Urothelium cell line (cell line): ENCODE data around the gene BABAM2.
"Not testable (repeated sequence)": the region's sequence is repeated elsewhere in the genome, so short reads cannot be mapped to it uniquely, and the experiment has no call there.

Source experiments
- DNase-seq: peaks from one replicate; pipeline ENCODE4 v3.0.0; 2011; ENCODE audit warnings: low spot score, mixed read lengths
- FAIRE-seq: peaks from 2 replicates; lab custom pipeline; 2011; peaks lifted over from hg19 to GRCh38; lab: Jason Lieb, UNC

The BABAM2 gene

GRCh38 chr2:28319118-28320008, 428.8 kb downstream of the BABAM2 start:
- no peak for FAIRE-seq
- no peak for DNase-seq

- FAIRE-seq (no peak), DNase-seq (no peak)
Observed at GRCh38 chr2:28320009-28320365, 429.5 kb downstream of the BABAM2 start.

- DNase-seq (no peak), FAIRE-seq (no peak)
Observed at GRCh38 chr2:28320371-28320770, 429.8 kb downstream of the BABAM2 start.

DNA sequence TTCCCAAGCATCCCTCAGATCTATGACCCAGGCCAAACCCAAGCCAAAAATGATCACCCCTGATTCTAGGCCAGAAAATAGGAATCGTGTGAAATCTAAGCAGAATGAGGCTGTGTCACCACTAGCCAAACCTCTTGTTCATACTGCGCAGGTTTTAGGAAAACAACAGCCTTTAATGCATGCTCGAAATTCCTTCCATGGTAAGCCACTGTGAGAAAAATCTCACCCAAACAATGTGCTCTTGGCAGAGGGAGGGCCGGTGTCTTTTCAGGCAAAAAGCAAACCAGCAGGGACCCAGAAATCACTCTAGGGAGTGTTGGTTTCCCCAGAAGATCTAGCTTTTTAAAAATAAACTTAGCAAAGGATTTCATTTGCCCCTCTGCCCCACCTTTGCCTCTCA, 430.9 kb downstream of the BABAM2 start:
- FAIRE-seq (no peak), DNase-seq (no peak)

DNA sequence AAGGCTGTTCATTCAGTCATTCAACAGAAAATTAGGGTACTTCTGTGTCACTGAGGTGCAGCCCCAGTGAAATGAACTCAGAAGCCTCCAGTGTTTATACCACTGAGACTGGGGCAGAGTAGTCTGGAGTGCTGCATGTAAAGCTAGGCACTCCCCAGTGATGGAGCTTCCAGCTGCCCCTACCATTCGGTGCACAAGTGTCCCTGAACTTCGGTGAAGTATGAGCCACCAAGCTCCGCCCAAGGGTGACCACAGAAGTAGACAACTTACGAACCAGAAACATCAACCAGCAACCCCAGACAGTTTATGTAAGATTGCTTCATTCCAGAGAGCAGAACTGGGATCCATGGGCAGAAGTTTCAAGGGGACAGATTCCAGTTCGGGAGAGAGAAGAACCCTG, 431.5 kb downstream of the BABAM2 start:
- FAIRE-seq, result no peak
- no peak for DNase-seq

DNA sequence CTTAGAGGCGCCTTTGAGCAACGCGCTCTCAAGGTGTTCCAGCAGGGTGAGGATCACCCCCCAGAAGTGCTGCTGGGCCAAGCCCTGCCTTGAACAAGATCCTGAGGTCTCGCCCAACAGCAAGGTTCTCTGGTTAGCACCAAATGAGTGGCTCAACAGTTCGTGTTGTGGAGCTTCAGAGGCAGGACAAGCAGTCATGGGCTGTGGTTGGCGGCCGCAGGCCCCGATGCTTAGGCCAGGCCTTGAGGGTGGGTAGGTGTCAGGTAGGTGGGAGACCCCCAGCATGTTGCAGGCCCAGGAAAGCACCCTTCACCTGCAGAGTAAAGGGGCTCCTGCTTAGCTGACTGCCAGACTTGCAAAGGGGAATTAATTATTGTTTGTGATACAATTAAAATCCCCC, 431.9 kb downstream of the BABAM2 start:
- DNase-seq (no peak), FAIRE-seq (no peak)

- no peak for DNase-seq
- FAIRE-seq, result no peak
Observed at GRCh38 chr2:28322981-28323396, 432.5 kb downstream of the BABAM2 start.

DNA sequence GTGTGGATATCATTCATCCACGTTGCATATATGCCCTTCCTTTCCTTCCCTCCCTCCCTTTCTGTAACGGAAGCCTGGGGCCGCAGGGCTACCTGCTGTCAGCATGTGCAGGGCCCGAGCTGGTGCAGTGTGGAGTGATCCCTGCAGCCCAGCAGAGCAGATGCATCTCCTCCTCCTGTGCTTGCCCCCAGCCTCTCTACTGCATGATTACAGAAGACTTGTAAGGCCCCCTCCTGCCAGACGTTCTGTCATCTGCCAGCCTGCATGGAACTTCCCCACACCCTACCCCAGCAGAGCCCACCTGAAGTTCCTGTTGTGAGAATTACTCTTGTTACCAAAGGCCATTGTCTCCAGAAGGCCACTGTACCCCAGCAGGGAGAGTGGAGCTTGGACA, 434.6 kb downstream of the BABAM2 start:
- FAIRE-seq, result no peak

GRCh38 chr2:28325567-28326468, 435.3 kb downstream of the BABAM2 start:
- DNase-seq, result peak; percentile 47
- no peak for FAIRE-seq

More for the DNA sequence above, 434.6 kb downstream of the BABAM2 start:
- no peak for DNase-seq

- DNase-seq (no peak), FAIRE-seq (no peak)
Observed at GRCh38 chr2:28326469-28326805, 435.9 kb downstream of the BABAM2 start.

GRCh38 chr2:28326881-28327505, 436.5 kb downstream of the BABAM2 start:
- FAIRE-seq (no peak), DNase-seq (no peak)

GRCh38 chr2:28327581-28327955, 437.0 kb downstream of the BABAM2 start:
- FAIRE-seq (no peak), DNase-seq (no peak)

DNA sequence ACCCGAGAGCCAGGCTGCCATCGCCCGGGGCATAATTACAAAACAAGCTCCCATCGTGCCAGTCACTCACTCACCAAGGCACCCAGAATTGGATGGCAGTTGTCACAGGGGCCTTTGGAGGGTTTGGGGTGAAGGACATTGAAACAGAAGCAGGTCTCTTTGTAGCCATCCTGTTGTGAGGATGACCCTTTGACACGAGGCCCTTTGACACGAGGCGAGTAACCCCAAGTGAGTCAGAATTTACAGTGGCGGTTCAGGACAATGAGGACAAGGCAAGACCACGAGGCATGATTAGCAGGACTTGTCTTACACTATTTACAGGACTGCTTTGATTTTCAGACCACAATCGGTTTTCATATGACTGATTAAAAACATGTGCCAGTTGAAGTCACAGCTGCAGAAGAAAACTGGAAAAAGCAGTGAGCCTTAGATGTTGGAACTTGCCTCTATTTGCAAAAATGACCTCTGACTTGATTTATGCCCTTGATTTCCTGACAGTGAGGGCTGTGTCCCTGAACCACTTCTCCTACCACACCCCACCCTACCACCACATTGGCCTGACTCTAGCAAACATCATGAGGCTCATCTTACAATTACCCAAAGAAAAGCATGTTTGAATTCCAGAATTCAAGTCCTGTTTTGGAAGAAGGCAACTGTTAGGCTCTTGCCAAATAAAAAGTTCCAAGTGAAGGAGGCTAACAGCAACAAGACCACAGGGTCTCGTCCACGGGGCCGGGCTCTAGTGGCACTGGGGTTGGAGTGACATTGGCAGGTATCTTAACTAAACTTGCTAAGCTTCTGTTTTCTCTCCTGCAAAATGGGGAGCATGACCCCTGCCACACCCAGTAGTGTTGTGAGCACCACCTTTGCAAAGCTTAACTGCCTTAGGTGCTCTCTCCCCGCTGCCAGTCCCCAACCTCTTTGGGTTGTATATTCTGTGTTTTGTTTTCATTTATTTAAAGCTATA, 437.7 kb downstream of the BABAM2 start:
- DNase-seq, result no peak
- FAIRE-seq, result no peak

DNA sequence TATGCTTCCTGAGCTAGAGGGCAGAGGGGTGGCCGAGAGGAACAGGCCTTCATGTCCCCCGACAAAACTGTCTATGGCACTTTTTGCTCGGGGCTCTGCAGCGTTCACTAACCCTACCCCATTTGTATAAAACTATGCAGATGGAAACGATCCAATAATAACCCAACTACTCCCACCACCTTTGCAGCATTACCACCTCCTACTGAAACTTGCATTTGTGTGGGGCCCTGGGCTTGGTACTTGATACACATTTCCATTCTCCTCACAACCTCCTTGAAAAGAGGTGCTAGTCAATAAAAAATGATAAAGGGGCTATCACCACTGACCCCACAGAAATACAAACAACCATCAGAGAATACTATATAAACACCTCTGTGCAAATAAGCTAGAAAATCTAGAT, 438.7 kb downstream of the BABAM2 start:
- FAIRE-seq (no peak), DNase-seq (no peak)

- FAIRE-seq, DNase-seq: not testable (repeated sequence)
Observed at GRCh38 chr2:28330722-28331121, 440.2 kb downstream of the BABAM2 start.

DNA sequence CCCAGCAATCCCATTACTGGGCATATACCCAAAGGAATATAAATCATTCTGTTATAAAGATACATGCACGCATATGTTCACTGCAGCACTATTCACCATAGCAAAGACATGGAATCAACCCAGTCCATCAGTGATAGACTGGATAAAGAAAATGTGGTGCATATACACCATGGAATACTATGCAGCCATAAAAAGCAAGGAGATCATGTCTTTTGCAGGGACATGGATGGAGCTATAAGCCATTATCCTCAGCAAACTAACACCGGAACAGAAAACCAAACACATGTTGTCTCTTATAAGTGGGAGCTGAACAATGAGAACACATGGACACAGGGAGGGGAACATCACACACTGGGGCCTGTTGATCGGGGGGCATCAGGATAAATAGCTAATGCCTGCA, 441.3 kb downstream of the BABAM2 start:
- not testable (repeated sequence) for DNase-seq, FAIRE-seq

GRCh38 chr2:28332696-28333095, 442.2 kb downstream of the BABAM2 start:
- DNase-seq (no peak), FAIRE-seq (no peak)

DNA sequence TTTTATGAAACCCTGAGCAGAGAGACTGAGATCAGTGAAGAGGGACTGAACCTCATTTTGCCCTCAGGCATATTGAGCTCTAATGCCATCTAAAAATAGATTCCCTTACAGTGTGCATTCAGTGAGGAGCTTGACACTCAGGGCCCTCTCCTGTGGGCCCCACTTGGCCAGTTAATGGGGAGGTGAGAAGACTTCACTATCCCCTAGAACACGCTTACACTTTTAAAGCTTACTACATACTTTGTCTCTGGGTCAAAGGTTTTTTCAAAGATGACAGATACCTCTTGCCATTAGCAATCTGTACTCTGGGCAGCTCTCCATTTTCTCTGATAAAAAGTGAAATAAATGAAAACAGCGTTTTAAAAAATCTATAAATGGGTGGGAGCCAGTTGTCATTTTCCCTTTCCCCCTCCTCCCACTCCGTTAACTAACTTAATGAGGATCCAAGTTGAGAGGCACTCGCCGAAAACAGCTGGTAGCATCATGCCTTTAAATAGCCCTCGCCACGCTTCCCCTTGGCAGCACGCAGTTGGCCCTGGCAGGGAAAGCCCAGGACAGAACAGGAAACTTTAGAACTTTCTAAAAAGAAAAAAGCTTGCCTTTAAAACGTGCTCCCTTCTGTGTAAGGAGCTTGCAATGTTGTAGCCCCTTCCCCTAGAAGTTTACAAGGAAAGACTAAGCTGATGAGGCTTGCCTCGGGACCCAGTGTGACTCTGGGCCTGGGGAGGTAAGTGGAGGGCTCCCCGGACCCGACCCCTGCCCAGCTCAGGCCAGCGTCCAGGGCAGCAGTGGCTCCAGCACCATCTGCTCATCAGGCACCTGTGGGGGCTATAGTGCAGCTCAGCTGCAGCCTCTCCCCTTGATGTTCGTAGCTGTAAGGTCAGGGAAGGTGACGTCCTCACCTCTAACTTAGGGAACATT, 443.3 kb downstream of the BABAM2 start:
- DNase-seq (no peak), FAIRE-seq (no peak)

DNA sequence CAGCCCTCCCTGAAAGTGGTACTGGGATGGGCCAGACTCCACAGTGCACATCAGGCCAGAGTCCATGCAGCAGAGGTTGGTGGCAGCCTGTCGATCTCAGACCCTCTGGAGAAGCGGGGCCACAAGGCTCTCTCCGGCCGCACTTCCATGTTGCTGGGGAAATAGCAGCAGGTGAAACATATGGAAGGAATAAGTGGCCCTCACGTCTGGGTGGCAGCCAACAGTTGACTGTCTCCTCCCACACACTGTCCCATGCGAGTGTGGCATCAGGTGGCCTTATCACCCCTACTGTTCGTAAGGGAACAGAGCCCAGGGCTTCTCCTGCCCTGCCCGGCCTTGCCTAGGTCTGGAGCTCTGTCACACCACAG, 444.0 kb downstream of the BABAM2 start:
- no peak for FAIRE-seq
- no peak for DNase-seq
